IgD-negative memory B cell (primary cell): Measurements from ENCODE around the gene IFNA8. TPM values are rescaled to one million over a fixed set of nuclear protein-coding genes. Genes with fewer than 3 reads are reported as not detected.
"Not testable (repeated sequence)": the region's sequence is repeated elsewhere in the genome, so short reads cannot be mapped to it uniquely, and the experiment has no call there.

Experiments
- H3K27ac Mint-ChIP-seq, 3 donors: one replicate each; pipeline ENCODE4 v1.8.0; 2020 to 2022; ENCODE audit warnings: mild to moderate bottlenecking in 3 of 3, mixed read lengths in 3 of 3, moderate library complexity in 1 of 3
- H3K27me3 Mint-ChIP-seq: one replicate; pipeline ENCODE4 v1.8.0; 2021; ENCODE audit warnings: mixed read lengths
- H3K36me3 Mint-ChIP-seq: one replicate; pipeline ENCODE4 v1.8.0; 2020; ENCODE audit warnings: mild to moderate bottlenecking, mixed read lengths
- H3K4me1 Mint-ChIP-seq, 3 donors: one replicate each; pipeline ENCODE4 v1.8.0; 2020 to 2022; ENCODE audit warnings: mixed read lengths in 3 of 3, mild to moderate bottlenecking in 1 of 3
- H3K4me3 Mint-ChIP-seq, 4 donors: one replicate each; pipeline ENCODE4 v1.8.0; 2020 to 2022; ENCODE audit warnings: mild to moderate bottlenecking in 4 of 4, mixed read lengths in 4 of 4, moderate library complexity in 3 of 4
- H3K9me3 Mint-ChIP-seq, 3 donors: one replicate each; pipeline ENCODE4 v1.8.0; 2020 to 2021; ENCODE audit warnings: mixed read lengths in 3 of 3, mild to moderate bottlenecking in 1 of 3
- polyA plus RNA-seq: library from polyadenylated mRNA; unstranded; fragments of 300-500 nt; fragmentation: Illumina TruSeq; gene quantifications from one replicate; pipeline ENCODE4 v1.2.3, GENCODE V29; 2021

IFNA8 gene
- polyA plus RNA-seq, 1 donor from 2014 or later: not detected

DNA sequence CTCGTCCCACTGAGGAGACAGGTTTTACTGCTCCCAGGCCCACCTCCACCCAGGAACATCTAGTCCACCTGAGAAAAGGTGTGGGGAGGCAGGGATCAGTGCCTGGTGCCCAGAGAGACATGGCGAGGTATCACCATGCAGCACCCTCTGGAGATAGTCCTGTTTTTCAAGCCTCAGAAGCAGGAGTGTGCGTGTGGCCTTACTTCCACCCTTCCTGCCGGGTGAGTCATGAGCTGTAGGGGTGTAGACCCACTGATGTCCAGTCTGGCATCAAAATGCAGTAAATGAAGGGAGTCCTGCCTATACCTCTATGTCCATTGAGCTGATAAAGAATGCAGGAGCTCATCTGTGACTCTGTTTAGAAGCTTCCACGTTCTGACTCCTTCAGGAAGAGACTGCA lies 40.4 kb downstream of the IFNA8 start:
- H3K27me3 Mint-ChIP-seq: peaks cover 27% of the 10 kb centered on the region
- H3K9me3 Mint-ChIP-seq, H3K4me3 Mint-ChIP-seq, H3K27ac Mint-ChIP-seq, H3K36me3 Mint-ChIP-seq, H3K4me1 Mint-ChIP-seq: not testable (repeated sequence)

GRCh38 chr9:21450733-21451394 lies 41.9 kb downstream of the IFNA8 start:
- Mint-ChIP-seq H3K27me3 (peaks cover 26% of the 10 kb centered on the region), H3K36me3 (no peaks in the 10 kb centered on the region), H3K4me3 (no peak overlapping the region), H3K27ac (no peak overlapping the region), H3K9me3 (no peaks in the 10 kb centered on the region), H3K4me1 (no peaks in the 10 kb centered on the region)

GRCh38 chr9:21452681-21453080 lies 43.8 kb downstream of the IFNA8 start:
- peaks cover 31% of the 10 kb centered on the region for H3K27me3 Mint-ChIP-seq
- H3K9me3 Mint-ChIP-seq: no peaks in the 10 kb centered on the region

GRCh38 chr9:21454149-21454548 lies 45.2 kb downstream of the IFNA8 start:
- Mint-ChIP-seq H3K4me3 (no peak overlapping the region), H3K27me3 (peaks cover 25% of the 10 kb centered on the region), H3K9me3 (no peaks in the 10 kb centered on the region), H3K4me1 (no peaks in the 10 kb centered on the region), H3K36me3 (no peaks in the 10 kb centered on the region), H3K27ac (no peak overlapping the region)

More at GRCh38 chr9:21452681-21453080, 43.8 kb downstream of the IFNA8 start:
- H3K27ac Mint-ChIP-seq: no peak overlapping the region
- H3K4me1 Mint-ChIP-seq: no peaks in the 10 kb centered on the region
- H3K4me3 Mint-ChIP-seq: no peak overlapping the region
- H3K36me3 Mint-ChIP-seq: no peaks in the 10 kb centered on the region

DNA sequence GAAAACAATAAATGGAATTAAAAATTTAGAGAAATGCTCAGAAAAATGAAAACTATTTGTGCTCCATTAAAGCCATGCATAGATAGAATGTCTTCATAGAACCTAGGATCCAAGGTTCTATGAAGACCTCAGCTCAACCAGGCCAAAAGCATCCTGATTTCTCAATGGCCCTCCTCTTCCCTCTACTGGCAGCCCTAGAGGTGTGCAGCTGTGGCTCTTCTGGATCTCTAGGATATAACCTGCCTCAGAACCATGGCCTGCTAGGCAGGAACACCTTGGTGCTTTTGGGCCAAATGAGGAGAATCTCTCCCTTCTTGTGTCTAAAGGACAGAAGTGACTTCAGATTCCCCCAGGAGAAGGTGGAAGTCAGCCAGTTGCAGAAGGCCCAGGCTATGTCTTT lies 46.4 kb downstream of the IFNA8 start:
- no peaks in the 10 kb centered on the region for H3K36me3 Mint-ChIP-seq
- H3K4me3 Mint-ChIP-seq: no peak overlapping the region
- no peak overlapping the region for H3K27ac Mint-ChIP-seq
- H3K4me1 Mint-ChIP-seq: no peaks in the 10 kb centered on the region
- no peaks in the 10 kb centered on the region for H3K9me3 Mint-ChIP-seq
- H3K27me3 Mint-ChIP-seq: peaks cover 23% of the 10 kb centered on the region

Other genes with a start within 250 kb of the IFNA8 start
- gene IFNA21, start 242.5 kb upstream of the IFNA8 start, polyA plus RNA-seq: not detected
- not detected for gene IFNA4, start 221.5 kb upstream of the IFNA8 start, polyA plus RNA-seq
- not detected for gene IFNA7, start 206.9 kb upstream of the IFNA8 start, polyA plus RNA-seq
- gene IFNA10, start 202.0 kb upstream of the IFNA8 start, polyA plus RNA-seq: not detected
- gene IFNA16, start 191.8 kb upstream of the IFNA8 start, polyA plus RNA-seq: not detected
- not detected for gene IFNA17, start 180.9 kb upstream of the IFNA8 start, polyA plus RNA-seq
- gene IFNA14, start 169.1 kb upstream of the IFNA8 start, polyA plus RNA-seq: not detected
- gene IFNA5, start 103.8 kb upstream of the IFNA8 start, polyA plus RNA-seq: not detected
- 8.4 TPM for gene KLHL9, start 73.7 kb upstream of the IFNA8 start, polyA plus RNA-seq
- not detected for gene IFNA6, start 58.2 kb upstream of the IFNA8 start, polyA plus RNA-seq
- gene IFNA13, start 41.1 kb upstream of the IFNA8 start, polyA plus RNA-seq: not detected
- gene IFNA2, start 23.7 kb upstream of the IFNA8 start, polyA plus RNA-seq: not detected
- gene IFNA1, start 31.3 kb downstream of the IFNA8 start, polyA plus RNA-seq: 0.38 TPM
- not detected for gene IFNE, start 73.2 kb downstream of the IFNA8 start, polyA plus RNA-seq